ENCODE results near the gene KCNMA1. TPM values are rescaled to one million over a fixed set of nuclear protein-coding genes. Genes with fewer than 3 reads are reported as not detected.

The KCNMA1 gene
- total RNA-seq, 1 donor from 2014 or later: 41.3 TPM

- no peak for ATAC-seq
- no peaks in the 10 kb centered on the region for H3K36me3 ChIP-seq
Observed at GRCh38 chr10:77207182-77207827, 430.3 kb downstream of the KCNMA1 start.

GRCh38 chr10:77205135-77205534, 432.5 kb downstream of the KCNMA1 start:
- DNase-seq: no peak
- H3K27me3 ChIP-seq (ENCODE audit: low read depth): peaks cover 4% of the 10 kb centered on the region
- no peaks in the 10 kb centered on the region for H3K4me1 ChIP-seq
- intact Hi-C loops (cut with DNase I): no loop called here
- no peak for TF ChIP-seq CTCF (IDR thresholded peaks at IDR 0.05)
- H3K27ac ChIP-seq: no peak overlapping the region
- no peaks in the 10 kb centered on the region for H3K9me3 ChIP-seq
- no peak for ATAC-seq
- no peaks in the 10 kb centered on the region for H3K36me3 ChIP-seq
- no peak overlapping the region for H3K4me3 ChIP-seq

More at GRCh38 chr10:77207182-77207827, 430.3 kb downstream of the KCNMA1 start:
- TF ChIP-seq CTCF (IDR thresholded peaks at IDR 0.05): no peak
- no peak for DNase-seq
- Histone ChIP-seq H3K27me3 (ENCODE audit: low read depth) (peaks cover 4% of the 10 kb centered on the region), H3K27ac (no peak overlapping the region), H3K9me3 (no peaks in the 10 kb centered on the region), H3K4me3 (no peak overlapping the region), H3K4me1 (no peaks in the 10 kb centered on the region)
- intact Hi-C loops (cut with DNase I): no loop called here

- no peaks in the 10 kb centered on the region for H3K9me3 ChIP-seq
- no peak overlapping the region for H3K27ac ChIP-seq
- H3K27me3 ChIP-seq (ENCODE audit: low read depth): peaks cover 4% of the 10 kb centered on the region
- no peak overlapping the region for H3K4me3 ChIP-seq
- no peak for ATAC-seq
- DNase-seq: no peak
- intact Hi-C loops (cut with DNase I): no loop called here
- no peak for TF ChIP-seq CTCF (IDR thresholded peaks at IDR 0.05)
- H3K36me3 ChIP-seq: no peaks in the 10 kb centered on the region
- H3K4me1 ChIP-seq: no peaks in the 10 kb centered on the region
Observed at GRCh38 chr10:77204171-77204570, 433.4 kb downstream of the KCNMA1 start.

GRCh38 chr10:77202857-77203256, 434.8 kb downstream of the KCNMA1 start:
- intact Hi-C loops (cut with DNase I): no loop called here
- Histone ChIP-seq H3K4me1 (no peaks in the 10 kb centered on the region), H3K9me3 (no peaks in the 10 kb centered on the region), H3K27me3 (ENCODE audit: low read depth) (peaks cover 4% of the 10 kb centered on the region), H3K4me3 (no peak overlapping the region), H3K27ac (no peak overlapping the region), H3K36me3 (no peaks in the 10 kb centered on the region)
- no peak for TF ChIP-seq CTCF (IDR thresholded peaks at IDR 0.05)
- ATAC-seq (no peak), DNase-seq (no peak)

GRCh38 chr10:77201135-77202106, 436.2 kb downstream of the KCNMA1 start:
- no peak overlapping the region for H3K27ac ChIP-seq
- intact Hi-C loops (cut with DNase I): no loop called here
- TF ChIP-seq CTCF (IDR thresholded peaks at IDR 0.05): no peak
- peaks cover 4% of the 10 kb centered on the region for H3K27me3 ChIP-seq (ENCODE audit: low read depth)
- ATAC-seq (no peak), DNase-seq (no peak)
- H3K9me3 ChIP-seq: no peaks in the 10 kb centered on the region
- H3K36me3 ChIP-seq: no peaks in the 10 kb centered on the region
- H3K4me3 ChIP-seq: no peak overlapping the region
- H3K4me1 ChIP-seq: no peaks in the 10 kb centered on the region
